MM.1S (cell line): Measurements from ENCODE around the gene GNL1.
A peak's percentile ranks its signal among the peaks of the same experiment; 100 is the strongest.

Source experiments
- DNase-seq: peaks from one replicate; pipeline ENCODE4 v3.0.0-alpha.2; 2015
- H2AFZ ChIP-seq: fragments of 300-600 bp; sonication (generic); 2 replicates; pipeline ENCODE4 v1.6.0; 2016; ENCODE audit warnings: antibody characterized with exemption, low read length
- H3F3A ChIP-seq: fragments of 300-600 bp; sonication (generic); 2 replicates; pipeline ENCODE4 v1.6.1; 2016; ENCODE audit warnings: mild to moderate bottlenecking, antibody characterized with exemption, low read length, moderate library complexity, mixed read lengths; ENCODE audit not compliant: insufficient read depth
- H3K27ac ChIP-seq: fragments of 300-600 bp; sonication (generic); 2 replicates; pipeline ENCODE4 v1.5.1; 2016; ENCODE audit warnings: mild to moderate bottlenecking, low read length
- H3K27me3 ChIP-seq: fragments of 300-600 bp; sonication (generic); replicated peaks from 2 replicates; pipeline ENCODE4 v1.6.0; 2016; ENCODE audit warnings: low read length; ENCODE audit not compliant: insufficient read depth
- H3K36me3 ChIP-seq: fragments of 300-600 bp; sonication (generic); replicated peaks from 2 replicates; pipeline ENCODE4 v1.6.1; 2016; ENCODE audit warnings: mild to moderate bottlenecking, low read length, mixed read lengths; ENCODE audit not compliant: insufficient read depth
- H3K4me1 ChIP-seq: fragments of 300-600 bp; sonication (generic); 2 replicates; pipeline ENCODE4 v1.6.1; 2016; ENCODE audit warnings: low read length, mixed read lengths
- H3K4me2 ChIP-seq: fragments of 300-600 bp; sonication (generic); 2 replicates; pipeline ENCODE4 v1.6.0; 2016; ENCODE audit warnings: low read depth, low read length
- H3K4me3 ChIP-seq: fragments of 300-600 bp; sonication (generic); 2 replicates; pipeline ENCODE4 v1.5.1; 2016; ENCODE audit warnings: low read length, mixed read lengths
- H3K79me2 ChIP-seq: fragments of 300-600 bp; sonication (generic); 2 replicates; pipeline ENCODE4 v1.6.1; 2016; ENCODE audit warnings: mixed run types, low read length, mixed read lengths
- H3K9ac ChIP-seq: fragments of 300-600 bp; sonication (generic); 2 replicates; pipeline ENCODE4 v1.6.1; 2016; ENCODE audit warnings: low read length, mixed read lengths
- H3K9me2 ChIP-seq: fragments of 300-600 bp; sonication (generic); replicated peaks from 2 replicates; pipeline ENCODE4 v1.6.1; 2016; ENCODE audit warnings: mild to moderate bottlenecking, low read length, mixed read lengths; ENCODE audit not compliant: insufficient read depth
- H3K9me3 ChIP-seq: fragments of 300-600 bp; sonication (generic); replicated peaks from 2 replicates; pipeline ENCODE4 v1.6.1; 2016; ENCODE audit warnings: mild to moderate bottlenecking, low read length, mixed read lengths; ENCODE audit not compliant: insufficient read depth
- H4K20me1 ChIP-seq: fragments of 300-600 bp; sonication (generic); 2 replicates; pipeline ENCODE4 v1.6.1; 2016; ENCODE audit warnings: mild to moderate bottlenecking, low read length, moderate library complexity, mixed read lengths; ENCODE audit not compliant: insufficient read depth
- EZH2 ChIP-seq: fragments of 300-600 bp; sonication (generic); optimal IDR thresholded peaks from 2 replicates; pipeline ENCODE3; 2017; ENCODE audit warnings: low read depth, mild to moderate bottlenecking, antibody characterized with exemption, low read length, mixed read lengths
- EZH2phosphoT487 ChIP-seq: fragments of 300-600 bp; sonication (generic); IDR thresholded peaks from 2 replicates; pipeline ENCODE4 v1.6.1; 2018; ENCODE audit warnings: antibody characterized with exemption, low read length
- TF ChIP-seq, protein P1 (sequence below): fragments of 300-600 bp; sonication (generic); IDR thresholded peaks from 2 replicates; pipeline ENCODE4 v1.5.1; 2016; ENCODE audit warnings: antibody characterized with exemption, low read length, mixed read lengths

Gene GNL1

DNA sequence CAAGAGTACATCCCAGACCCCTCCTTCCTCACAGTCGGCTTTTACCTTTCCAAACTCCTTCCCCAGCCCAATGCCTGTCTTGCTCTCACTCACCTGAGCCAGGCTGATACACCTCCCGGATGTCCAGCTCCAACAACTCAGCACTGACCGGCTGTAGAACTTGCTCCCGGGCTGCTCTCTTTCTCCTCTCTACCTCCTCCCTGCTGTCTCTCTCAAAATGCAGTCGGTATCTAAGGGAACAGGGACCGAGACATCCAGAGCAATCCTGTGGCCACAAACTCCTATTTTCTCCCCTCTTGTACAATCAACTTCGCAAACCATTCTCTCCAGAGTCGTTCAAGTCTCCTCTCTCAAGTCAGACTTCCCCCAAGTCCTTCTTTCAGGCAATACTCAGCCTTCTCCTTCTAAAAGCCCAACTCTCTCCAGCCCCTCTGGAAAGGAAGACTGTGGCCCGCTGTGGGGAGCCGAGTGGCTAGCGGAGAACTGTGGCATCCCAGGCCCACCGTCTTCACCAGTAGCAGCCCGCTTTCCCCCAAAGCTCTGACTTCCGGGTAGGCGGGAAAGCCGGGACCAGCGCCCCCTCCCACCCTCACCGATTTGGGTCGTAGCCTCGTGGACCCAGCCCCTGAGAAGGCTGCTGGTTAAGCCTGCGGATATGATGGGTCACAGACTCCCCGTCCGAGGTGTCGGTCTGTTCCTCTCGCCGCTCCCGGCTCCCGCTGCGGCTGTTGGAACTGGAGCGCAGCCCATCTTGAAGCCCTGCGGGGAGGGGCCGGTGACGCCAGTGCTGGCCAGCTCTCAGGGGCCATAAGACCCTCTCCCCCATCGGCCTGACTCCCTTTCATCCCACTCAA is 1.1 kb downstream of the GNL1 start:
- H3F3A ChIP-seq = peaks cover 15% of the 10 kb centered on the region
- H3K4me2 ChIP-seq = peak overlapping the region; percentile 93
- H3K9me3 ChIP-seq = no peaks in the 10 kb centered on the region
- no peaks in the 10 kb centered on the region for H3K9me2 ChIP-seq
- H3K4me3 ChIP-seq = peak overlapping the region; percentile 96
- H3K36me3 ChIP-seq = no peaks in the 10 kb centered on the region; the same call in 1 of the 2 replicates
- H2AFZ ChIP-seq = peak overlapping the region; percentile 92
- H3K4me1 ChIP-seq = peaks cover 13% of the 10 kb centered on the region
- H4K20me1 ChIP-seq = no peaks in the 10 kb centered on the region
- no peak for DNase-seq
- peak overlapping the region; percentile 97 for H3K9ac ChIP-seq
- H3K79me2 ChIP-seq = peaks cover 36% of the 10 kb centered on the region
- no peaks in the 10 kb centered on the region for H3K27me3 ChIP-seq
- H3K27ac ChIP-seq = no peak overlapping the region
- no peak for TF ChIP-seq EZH2
- no peak for TF ChIP-seq EZH2phosphoT487
- TF ChIP-seq, protein P1, sequence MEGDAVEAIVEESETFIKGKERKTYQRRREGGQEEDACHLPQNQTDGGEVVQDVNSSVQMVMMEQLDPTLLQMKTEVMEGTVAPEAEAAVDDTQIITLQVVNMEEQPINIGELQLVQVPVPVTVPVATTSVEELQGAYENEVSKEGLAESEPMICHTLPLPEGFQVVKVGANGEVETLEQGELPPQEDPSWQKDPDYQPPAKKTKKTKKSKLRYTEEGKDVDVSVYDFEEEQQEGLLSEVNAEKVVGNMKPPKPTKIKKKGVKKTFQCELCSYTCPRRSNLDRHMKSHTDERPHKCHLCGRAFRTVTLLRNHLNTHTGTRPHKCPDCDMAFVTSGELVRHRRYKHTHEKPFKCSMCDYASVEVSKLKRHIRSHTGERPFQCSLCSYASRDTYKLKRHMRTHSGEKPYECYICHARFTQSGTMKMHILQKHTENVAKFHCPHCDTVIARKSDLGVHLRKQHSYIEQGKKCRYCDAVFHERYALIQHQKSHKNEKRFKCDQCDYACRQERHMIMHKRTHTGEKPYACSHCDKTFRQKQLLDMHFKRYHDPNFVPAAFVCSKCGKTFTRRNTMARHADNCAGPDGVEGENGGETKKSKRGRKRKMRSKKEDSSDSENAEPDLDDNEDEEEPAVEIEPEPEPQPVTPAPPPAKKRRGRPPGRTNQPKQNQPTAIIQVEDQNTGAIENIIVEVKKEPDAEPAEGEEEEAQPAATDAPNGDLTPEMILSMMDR = no peak

DNA sequence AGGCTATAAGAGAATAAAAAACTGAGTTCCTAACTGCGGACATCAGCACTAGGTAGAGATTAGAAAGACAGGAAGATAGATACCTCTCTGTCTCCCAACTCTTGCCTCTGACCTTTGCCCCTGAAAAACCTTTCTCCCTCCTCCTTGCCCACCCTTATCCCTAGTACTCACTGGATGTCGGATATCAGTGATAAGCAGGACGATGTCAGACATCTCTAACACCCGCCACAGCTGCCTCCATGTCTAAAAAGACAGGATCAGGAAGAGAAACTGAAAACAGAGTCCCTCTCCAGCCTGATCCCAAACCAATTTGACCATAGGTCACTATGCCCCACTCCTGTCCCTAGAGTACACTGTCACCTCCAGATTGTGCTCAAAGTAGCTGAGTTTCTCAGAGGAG is 1.9 kb downstream of the GNL1 start:
- peaks cover 32% of the 10 kb centered on the region for H3K79me2 ChIP-seq
- H3K9me3 ChIP-seq = no peaks in the 10 kb centered on the region
- H2AFZ ChIP-seq = no peak overlapping the region
- peaks cover 15% of the 10 kb centered on the region for H3F3A ChIP-seq
- no peaks in the 10 kb centered on the region for H3K27me3 ChIP-seq
- no peak overlapping the region for H3K9ac ChIP-seq
- no peak for DNase-seq
- H3K4me2 ChIP-seq = no peak overlapping the region; the same call in 1 of the 2 replicates
- H3K36me3 ChIP-seq = no peaks in the 10 kb centered on the region; the same call in 1 of the 2 replicates
- no peaks in the 10 kb centered on the region for H3K9me2 ChIP-seq
- TF ChIP-seq EZH2phosphoT487 = no peak
- TF ChIP-seq EZH2 = no peak
- TF ChIP-seq, protein P1 = no peak
- no peak overlapping the region for H3K4me3 ChIP-seq
- no peak overlapping the region for H3K27ac ChIP-seq
- H3K4me1 ChIP-seq = peaks cover 13% of the 10 kb centered on the region
- H4K20me1 ChIP-seq = no peaks in the 10 kb centered on the region

DNA sequence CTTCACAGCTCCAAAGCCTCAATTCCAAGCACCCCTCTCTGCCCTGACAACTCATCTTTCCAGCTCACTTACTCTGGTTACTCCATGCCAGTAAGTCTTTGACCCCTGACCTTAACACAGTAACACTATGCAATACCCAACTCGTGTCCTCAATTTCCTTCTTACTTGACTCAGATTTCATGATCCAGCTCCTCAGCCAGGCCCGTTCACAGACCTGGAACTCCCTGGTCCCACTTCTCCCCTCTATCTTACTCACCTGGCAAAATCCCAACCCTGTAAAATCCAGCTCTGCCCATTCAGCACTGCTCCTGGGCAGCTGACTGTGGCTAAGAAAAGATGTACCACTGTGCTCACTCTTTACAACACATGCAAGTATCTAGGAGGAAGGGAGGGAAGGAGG is 7.9 kb downstream of the GNL1 start:
- TF ChIP-seq EZH2phosphoT487 = no peak
- TF ChIP-seq, protein P1 = no peak
- TF ChIP-seq EZH2 = no peak
- no peak for DNase-seq
- H3K9me2 ChIP-seq = no peaks in the 10 kb centered on the region

More for the DNA sequence above, 7.9 kb downstream of the GNL1 start:
- Histone ChIP-seq H3F3A (no peaks in the 10 kb centered on the region), H2AFZ (no peak overlapping the region), H3K79me2 (no peaks in the 10 kb centered on the region), H3K4me2 (no peak overlapping the region), H3K36me3 (no peaks in the 10 kb centered on the region), H3K4me3 (no peak overlapping the region), H3K9me3 (no peaks in the 10 kb centered on the region), H3K27me3 (no peaks in the 10 kb centered on the region), H3K27ac (no peak overlapping the region), H4K20me1 (no peaks in the 10 kb centered on the region), H3K9ac (no peak overlapping the region), H3K4me1 (no peaks in the 10 kb centered on the region)
